Measurements from ENCODE around the gene GLDC. TPM values are rescaled to one million over a fixed set of nuclear protein-coding genes. Genes with fewer than 3 reads are reported as not detected.

GLDC gene
- total RNA-seq, 2 donors from 2014 or later: 1.1 TPM; not detected in 1

- Mint-ChIP-seq H3K36me3 (ENCODE audit: low read depth) (no peaks in the 10 kb centered on the region), H3K27ac (no peak overlapping the region), H3K27me3 (peaks cover 11% of the 10 kb centered on the region), H3K4me3 (no peak overlapping the region), H3K4me1 (no peaks in the 10 kb centered on the region)
- no peak for ATAC-seq
- H3K9me3 ChIP-seq (ENCODE audit: control insufficient read depth, low read length, poor library complexity, severe bottlenecking): no peaks in the 10 kb centered on the region
- no peak for DNase-seq
Observed at GRCh38 chr9:6538666-6539071, 106.9 kb downstream of the GLDC start.

GRCh38 chr9:6535594-6535993 lies 109.9 kb downstream of the GLDC start:
- no peak overlapping the region for H3K27ac Mint-ChIP-seq
- H3K27me3 Mint-ChIP-seq: peaks cover 4% of the 10 kb centered on the region
- no peaks in the 10 kb centered on the region for H3K9me3 ChIP-seq (ENCODE audit: control insufficient read depth, low read length, poor library complexity, severe bottlenecking)
- no peaks in the 10 kb centered on the region for H3K36me3 Mint-ChIP-seq (ENCODE audit: low read depth)
- no peak overlapping the region for H3K4me3 Mint-ChIP-seq
- no peaks in the 10 kb centered on the region for H3K4me1 Mint-ChIP-seq
- DNase-seq (no peak), ATAC-seq (no peak)

- ATAC-seq (no peak), DNase-seq (no peak)
- H3K4me1 Mint-ChIP-seq: peaks cover 2% of the 10 kb centered on the region
- H3K27me3 Mint-ChIP-seq: no peaks in the 10 kb centered on the region
- H3K9me3 ChIP-seq (ENCODE audit: control insufficient read depth, low read length, poor library complexity, severe bottlenecking): peaks cover 7% of the 10 kb centered on the region
- H3K36me3 Mint-ChIP-seq (ENCODE audit: low read depth): no peaks in the 10 kb centered on the region
- H3K27ac Mint-ChIP-seq: no peak overlapping the region
- H3K4me3 Mint-ChIP-seq: no peak overlapping the region
Observed at GRCh38 chr9:6525326-6526045, 120.0 kb downstream of the GLDC start.

GRCh38 chr9:6522263-6522662 lies 123.3 kb downstream of the GLDC start:
- no peak for ATAC-seq
- no peak overlapping the region for H3K4me3 Mint-ChIP-seq
- DNase-seq: no peak
- peaks cover 2% of the 10 kb centered on the region for H3K4me1 Mint-ChIP-seq
- H3K36me3 Mint-ChIP-seq (ENCODE audit: low read depth): peaks cover 4% of the 10 kb centered on the region
- H3K27ac Mint-ChIP-seq: no peak overlapping the region
- no peaks in the 10 kb centered on the region for H3K27me3 Mint-ChIP-seq
- H3K9me3 ChIP-seq (ENCODE audit: control insufficient read depth, low read length, poor library complexity, severe bottlenecking): peaks cover 7% of the 10 kb centered on the region

GRCh38 chr9:6512085-6512657 lies 133.4 kb downstream of the GLDC start:
- H3K9me3 ChIP-seq (ENCODE audit: control insufficient read depth, low read length, poor library complexity, severe bottlenecking): no peaks in the 10 kb centered on the region
- no peak overlapping the region for H3K4me3 Mint-ChIP-seq
- H3K4me1 Mint-ChIP-seq: no peaks in the 10 kb centered on the region
- no peaks in the 10 kb centered on the region for H3K27me3 Mint-ChIP-seq
- ATAC-seq (no peak), DNase-seq (no peak)
- H3K36me3 Mint-ChIP-seq (ENCODE audit: low read depth): no peaks in the 10 kb centered on the region
- no peak overlapping the region for H3K27ac Mint-ChIP-seq

- no peaks in the 10 kb centered on the region for H3K27me3 Mint-ChIP-seq
- H3K9me3 ChIP-seq (ENCODE audit: control insufficient read depth, low read length, poor library complexity, severe bottlenecking): no peaks in the 10 kb centered on the region
- no peak overlapping the region for H3K27ac Mint-ChIP-seq
- no peak overlapping the region for H3K4me3 Mint-ChIP-seq
- ATAC-seq: no peak
- DNase-seq: no peak
- no peaks in the 10 kb centered on the region for H3K4me1 Mint-ChIP-seq
- peaks cover 11% of the 10 kb centered on the region for H3K36me3 Mint-ChIP-seq (ENCODE audit: low read depth)
Observed at GRCh38 chr9:6506571-6506970, 139.0 kb downstream of the GLDC start.

- Mint-ChIP-seq H3K27ac (no peak overlapping the region), H3K27me3 (no peaks in the 10 kb centered on the region), H3K36me3 (ENCODE audit: low read depth) (peaks cover 16% of the 10 kb centered on the region), H3K4me1 (no peaks in the 10 kb centered on the region), H3K4me3 (no peak overlapping the region)
- H3K9me3 ChIP-seq (ENCODE audit: control insufficient read depth, low read length, poor library complexity, severe bottlenecking): no peaks in the 10 kb centered on the region
- no peak for DNase-seq
- ATAC-seq: no peak
Observed at GRCh38 chr9:6502399-6502798, 143.1 kb downstream of the GLDC start.

GRCh38 chr9:6501526-6502210 lies 143.9 kb downstream of the GLDC start:
- DNase-seq: no peak

GRCh38 chr9:6498982-6499381 lies 146.5 kb downstream of the GLDC start:
- no peaks in the 10 kb centered on the region for H3K4me1 Mint-ChIP-seq
- DNase-seq (no peak), ATAC-seq (no peak)
- peak overlapping the region; percentile 74 for H3K27ac Mint-ChIP-seq
- no peak overlapping the region for H3K4me3 Mint-ChIP-seq
- H3K36me3 Mint-ChIP-seq (ENCODE audit: low read depth): peaks cover 6% of the 10 kb centered on the region
- H3K27me3 Mint-ChIP-seq: no peaks in the 10 kb centered on the region
- no peaks in the 10 kb centered on the region for H3K9me3 ChIP-seq (ENCODE audit: control insufficient read depth, low read length, poor library complexity, severe bottlenecking)

More at GRCh38 chr9:6501526-6502210, 143.9 kb downstream of the GLDC start:
- H3K9me3 ChIP-seq (ENCODE audit: control insufficient read depth, low read length, poor library complexity, severe bottlenecking): no peaks in the 10 kb centered on the region
- ATAC-seq: no peak
- Mint-ChIP-seq H3K27me3 (no peaks in the 10 kb centered on the region), H3K27ac (no peak overlapping the region), H3K4me3 (no peak overlapping the region), H3K36me3 (ENCODE audit: low read depth) (peaks cover 15% of the 10 kb centered on the region), H3K4me1 (no peaks in the 10 kb centered on the region)

- DNase-seq (no peak), ATAC-seq (no peak)
- Mint-ChIP-seq H3K36me3 (ENCODE audit: low read depth) (peaks cover 4% of the 10 kb centered on the region), H3K27ac (peak overlapping the region; percentile 43), H3K4me3 (no peak overlapping the region), H3K27me3 (no peaks in the 10 kb centered on the region), H3K4me1 (peaks cover 10% of the 10 kb centered on the region)
- no peaks in the 10 kb centered on the region for H3K9me3 ChIP-seq (ENCODE audit: control insufficient read depth, low read length, poor library complexity, severe bottlenecking)
Observed at GRCh38 chr9:6495466-6495865, 150.1 kb downstream of the GLDC start.

- no peak for ATAC-seq
- peaks cover 10% of the 10 kb centered on the region for H3K4me1 Mint-ChIP-seq
- H3K27ac Mint-ChIP-seq: peak overlapping the region; percentile 3
- H3K27me3 Mint-ChIP-seq: no peaks in the 10 kb centered on the region
- peaks cover 5% of the 10 kb centered on the region for H3K36me3 Mint-ChIP-seq (ENCODE audit: low read depth)
- H3K9me3 ChIP-seq (ENCODE audit: control insufficient read depth, low read length, poor library complexity, severe bottlenecking): no peaks in the 10 kb centered on the region
- H3K4me3 Mint-ChIP-seq: no peak overlapping the region
- DNase-seq: no peak
Observed at GRCh38 chr9:6490863-6491262, 154.7 kb downstream of the GLDC start.

GRCh38 chr9:6489099-6489498 lies 156.4 kb downstream of the GLDC start:
- Mint-ChIP-seq H3K27me3 (no peaks in the 10 kb centered on the region), H3K27ac (no peak overlapping the region), H3K4me1 (peaks cover 10% of the 10 kb centered on the region), H3K36me3 (ENCODE audit: low read depth) (peaks cover 7% of the 10 kb centered on the region), H3K4me3 (no peak overlapping the region)
- ATAC-seq (no peak), DNase-seq (no peak)
- H3K9me3 ChIP-seq (ENCODE audit: control insufficient read depth, low read length, poor library complexity, severe bottlenecking): no peaks in the 10 kb centered on the region

- H3K9me3 ChIP-seq (ENCODE audit: control insufficient read depth, low read length, poor library complexity, severe bottlenecking): no peaks in the 10 kb centered on the region
- DNase-seq: no peak
- H3K27ac Mint-ChIP-seq: no peak overlapping the region
- peaks cover 7% of the 10 kb centered on the region for H3K36me3 Mint-ChIP-seq (ENCODE audit: low read depth)
- H3K4me1 Mint-ChIP-seq: peaks cover 10% of the 10 kb centered on the region
- H3K27me3 Mint-ChIP-seq: no peaks in the 10 kb centered on the region
- H3K4me3 Mint-ChIP-seq: no peak overlapping the region
- no peak for ATAC-seq
Observed at GRCh38 chr9:6488395-6488794, 157.1 kb downstream of the GLDC start.

All from T-helper 17 cell (primary cell).